K562 (cell line): ENCODE data around the gene AIG1.

Source experiments
- CEBPB ChIP-seq: fragments of 450-650 bp; IDR thresholded peaks from 2 replicates; pipeline ENCODE4 v1.6.1; 2016; ENCODE audit warnings: missing genetic modification characterization, missing compliant biosample characterization
- POLR2A ChIP-seq: fragments of 450-650 bp; conservative IDR thresholded peaks from 2 replicates; pipeline ENCODE4 v1.6.1; 2016
- RFX5 ChIP-seq: IDR thresholded peaks from 2 replicates; pipeline ENCODE4 v1.6.1; 2011; ENCODE audit warnings: low read depth, mild to moderate bottlenecking, improper control_type of control experiment, low read length
- SMARCE1 ChIP-seq: fragments of 450-650 bp; IDR thresholded peaks from 2 replicates; pipeline ENCODE4 v1.7.1; 2016; ENCODE audit warnings: mild to moderate bottlenecking
- SP2 ChIP-seq: IDR thresholded peaks from 2 replicates; pipeline ENCODE4 v1.6.1; 2011; ENCODE audit warnings: mild to moderate bottlenecking, low read depth, low read length, moderate library complexity; ENCODE audit not compliant: poor library complexity, severe bottlenecking; ENCODE audit errors: extremely low read depth
- TBP ChIP-seq: optimal IDR thresholded peaks from 2 replicates; pipeline ENCODE3; 2011; ENCODE audit warnings: low read depth, low read length, improper control_type of control experiment
- TEAD4 ChIP-seq, 2 experiments: sonication (generic) in 1 of 2; formaldehyde crosslinking in 1 of 2; IDR thresholded peaks; 2 replicates each; pipeline versions ENCODE4 v1.6.1 to v1.8.0; 2012 to 2022; ENCODE audit warnings: borderline replicate concordance in 1 of 2, inconsistent platforms in 1 of 2, low read length in 1 of 2, mild to moderate bottlenecking in 1 of 2, missing genetic modification reagents in 1 of 2
- TF ChIP-seq, protein P1 (sequence below): fragments of 200-800 bp; sonication (Bioruptor generic); IDR thresholded peaks from 2 replicates; pipeline ENCODE4 v1.6.1; 2017; ENCODE audit warnings: missing genetic modification characterization, missing compliant biosample characterization
- TF ChIP-seq, protein P2 (sequence below): fragments of 250-450 bp; sonication (Bioruptor Pico); IDR thresholded peaks from 2 replicates; pipeline ENCODE4 v1.4.0; 2020
- TF ChIP-seq, protein P3 (sequence below), 3 experiments: IDR thresholded peaks in 2 of 3; conservative IDR thresholded peaks in 1 of 3; 2 replicates each; pipeline ENCODE4 v1.5.1; 2011 to 2012; ENCODE audit warnings: low read length in 3 of 3, mild to moderate bottlenecking in 3 of 3, control low read depth in 2 of 3, improper control_type of control experiment in 1 of 3, inconsistent platforms in 1 of 3, low read depth in 1 of 3, mixed read lengths in 1 of 3, moderate library complexity in 1 of 3; ENCODE audit not compliant: insufficient read depth in 2 of 3
- TF ChIP-seq, protein P4 (sequence below): sonication (generic); formaldehyde crosslinking; IDR thresholded peaks from 2 replicates; pipeline ENCODE4 v1.9.0; 2022; ENCODE audit warnings: mild to moderate bottlenecking, missing genetic modification reagents
- TF ChIP-seq, protein P5 (sequence below): fragments of 450-650 bp; IDR thresholded peaks from 2 replicates; pipeline ENCODE4 v1.6.1; 2016

DNA sequence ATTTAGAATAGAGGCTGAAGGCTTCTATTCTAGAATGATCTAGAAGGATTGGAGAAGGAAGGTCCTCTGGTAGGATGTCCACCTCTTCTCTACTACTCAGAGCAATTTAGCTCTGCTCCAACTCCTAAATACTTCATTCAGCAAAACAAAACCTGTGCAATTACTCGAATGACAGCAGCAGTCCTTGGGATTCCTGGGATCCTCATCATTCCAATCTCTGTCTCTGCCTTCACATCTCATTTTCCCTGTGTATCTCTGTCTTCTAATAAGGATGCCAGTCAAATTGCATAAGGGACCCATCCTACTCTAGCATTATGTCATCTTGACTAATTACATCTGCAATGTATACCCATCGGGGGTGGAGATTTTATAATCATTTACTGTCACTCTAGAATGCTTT is 5.5 kb upstream of the AIG1 start:
- TF ChIP-seq, protein P1, sequence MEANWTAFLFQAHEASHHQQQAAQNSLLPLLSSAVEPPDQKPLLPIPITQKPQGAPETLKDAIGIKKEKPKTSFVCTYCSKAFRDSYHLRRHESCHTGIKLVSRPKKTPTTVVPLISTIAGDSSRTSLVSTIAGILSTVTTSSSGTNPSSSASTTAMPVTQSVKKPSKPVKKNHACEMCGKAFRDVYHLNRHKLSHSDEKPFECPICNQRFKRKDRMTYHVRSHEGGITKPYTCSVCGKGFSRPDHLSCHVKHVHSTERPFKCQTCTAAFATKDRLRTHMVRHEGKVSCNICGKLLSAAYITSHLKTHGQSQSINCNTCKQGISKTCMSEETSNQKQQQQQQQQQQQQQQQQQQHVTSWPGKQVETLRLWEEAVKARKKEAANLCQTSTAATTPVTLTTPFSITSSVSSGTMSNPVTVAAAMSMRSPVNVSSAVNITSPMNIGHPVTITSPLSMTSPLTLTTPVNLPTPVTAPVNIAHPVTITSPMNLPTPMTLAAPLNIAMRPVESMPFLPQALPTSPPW (CRISPR knock-in tag), result no peak
- TF ChIP-seq, protein P2, sequence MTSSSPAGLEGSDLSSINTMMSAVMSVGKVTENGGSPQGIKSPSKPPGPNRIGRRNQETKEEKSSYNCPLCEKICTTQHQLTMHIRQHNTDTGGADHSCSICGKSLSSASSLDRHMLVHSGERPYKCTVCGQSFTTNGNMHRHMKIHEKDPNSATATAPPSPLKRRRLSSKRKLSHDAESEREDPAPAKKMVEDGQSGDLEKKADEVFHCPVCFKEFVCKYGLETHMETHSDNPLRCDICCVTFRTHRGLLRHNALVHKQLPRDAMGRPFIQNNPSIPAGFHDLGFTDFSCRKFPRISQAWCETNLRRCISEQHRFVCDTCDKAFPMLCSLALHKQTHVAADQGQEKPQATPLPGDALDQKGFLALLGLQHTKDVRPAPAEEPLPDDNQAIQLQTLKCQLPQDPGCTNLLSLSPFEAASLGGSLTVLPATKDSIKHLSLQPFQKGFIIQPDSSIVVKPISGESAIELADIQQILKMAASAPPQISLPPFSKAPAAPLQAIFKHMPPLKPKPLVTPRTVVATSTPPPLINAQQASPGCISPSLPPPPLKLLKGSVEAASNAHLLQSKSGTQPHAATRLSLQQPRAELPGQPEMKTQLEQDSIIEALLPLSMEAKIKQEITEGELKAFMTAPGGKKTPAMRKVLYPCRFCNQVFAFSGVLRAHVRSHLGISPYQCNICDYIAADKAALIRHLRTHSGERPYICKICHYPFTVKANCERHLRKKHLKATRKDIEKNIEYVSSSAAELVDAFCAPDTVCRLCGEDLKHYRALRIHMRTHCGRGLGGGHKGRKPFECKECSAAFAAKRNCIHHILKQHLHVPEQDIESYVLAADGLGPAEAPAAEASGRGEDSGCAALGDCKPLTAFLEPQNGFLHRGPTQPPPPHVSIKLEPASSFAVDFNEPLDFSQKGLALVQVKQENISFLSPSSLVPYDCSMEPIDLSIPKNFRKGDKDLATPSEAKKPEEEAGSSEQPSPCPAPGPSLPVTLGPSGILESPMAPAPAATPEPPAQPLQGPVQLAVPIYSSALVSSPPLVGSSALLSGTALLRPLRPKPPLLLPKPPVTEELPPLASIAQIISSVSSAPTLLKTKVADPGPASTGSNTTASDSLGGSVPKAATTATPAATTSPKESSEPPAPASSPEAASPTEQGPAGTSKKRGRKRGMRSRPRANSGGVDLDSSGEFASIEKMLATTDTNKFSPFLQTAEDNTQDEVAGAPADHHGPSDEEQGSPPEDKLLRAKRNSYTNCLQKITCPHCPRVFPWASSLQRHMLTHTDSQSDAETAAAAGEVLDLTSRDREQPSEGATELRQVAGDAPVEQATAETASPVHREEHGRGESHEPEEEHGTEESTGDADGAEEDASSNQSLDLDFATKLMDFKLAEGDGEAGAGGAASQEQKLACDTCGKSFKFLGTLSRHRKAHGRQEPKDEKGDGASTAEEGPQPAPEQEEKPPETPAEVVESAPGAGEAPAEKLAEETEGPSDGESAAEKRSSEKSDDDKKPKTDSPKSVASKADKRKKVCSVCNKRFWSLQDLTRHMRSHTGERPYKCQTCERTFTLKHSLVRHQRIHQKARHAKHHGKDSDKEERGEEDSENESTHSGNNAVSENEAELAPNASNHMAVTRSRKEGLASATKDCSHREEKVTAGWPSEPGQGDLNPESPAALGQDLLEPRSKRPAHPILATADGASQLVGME, result no peak
- TF ChIP-seq, protein P3, sequence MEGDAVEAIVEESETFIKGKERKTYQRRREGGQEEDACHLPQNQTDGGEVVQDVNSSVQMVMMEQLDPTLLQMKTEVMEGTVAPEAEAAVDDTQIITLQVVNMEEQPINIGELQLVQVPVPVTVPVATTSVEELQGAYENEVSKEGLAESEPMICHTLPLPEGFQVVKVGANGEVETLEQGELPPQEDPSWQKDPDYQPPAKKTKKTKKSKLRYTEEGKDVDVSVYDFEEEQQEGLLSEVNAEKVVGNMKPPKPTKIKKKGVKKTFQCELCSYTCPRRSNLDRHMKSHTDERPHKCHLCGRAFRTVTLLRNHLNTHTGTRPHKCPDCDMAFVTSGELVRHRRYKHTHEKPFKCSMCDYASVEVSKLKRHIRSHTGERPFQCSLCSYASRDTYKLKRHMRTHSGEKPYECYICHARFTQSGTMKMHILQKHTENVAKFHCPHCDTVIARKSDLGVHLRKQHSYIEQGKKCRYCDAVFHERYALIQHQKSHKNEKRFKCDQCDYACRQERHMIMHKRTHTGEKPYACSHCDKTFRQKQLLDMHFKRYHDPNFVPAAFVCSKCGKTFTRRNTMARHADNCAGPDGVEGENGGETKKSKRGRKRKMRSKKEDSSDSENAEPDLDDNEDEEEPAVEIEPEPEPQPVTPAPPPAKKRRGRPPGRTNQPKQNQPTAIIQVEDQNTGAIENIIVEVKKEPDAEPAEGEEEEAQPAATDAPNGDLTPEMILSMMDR (IDR thresholded peaks at IDR 0.05 in 2 of 3, conservative IDR thresholded peaks at IDR 0.05 in 1 of 3; ENCODE audit: insufficient read depth in 2 of 3, low read depth in 1 of 3, low read length in 3 of 3), result no peak
- TF ChIP-seq RFX5 (no peak), CEBPB (tag) (no peak), TEAD4 (IDR thresholded peaks at IDR 0.05; ENCODE audit: low read length) (no peak), TEAD4 (CRISPR knock-in tag; IDR thresholded peaks at IDR 0.05; ENCODE audit: borderline replicate concordance) (no peak), SMARCE1 (no peak), POLR2A (no peak), TBP (no peak), SP2 (no peak)
- TF ChIP-seq, protein P4, sequence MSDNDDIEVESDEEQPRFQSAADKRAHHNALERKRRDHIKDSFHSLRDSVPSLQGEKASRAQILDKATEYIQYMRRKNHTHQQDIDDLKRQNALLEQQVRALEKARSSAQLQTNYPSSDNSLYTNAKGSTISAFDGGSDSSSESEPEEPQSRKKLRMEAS (CRISPR knock-in tag), result no peak
- TF ChIP-seq, protein P5, sequence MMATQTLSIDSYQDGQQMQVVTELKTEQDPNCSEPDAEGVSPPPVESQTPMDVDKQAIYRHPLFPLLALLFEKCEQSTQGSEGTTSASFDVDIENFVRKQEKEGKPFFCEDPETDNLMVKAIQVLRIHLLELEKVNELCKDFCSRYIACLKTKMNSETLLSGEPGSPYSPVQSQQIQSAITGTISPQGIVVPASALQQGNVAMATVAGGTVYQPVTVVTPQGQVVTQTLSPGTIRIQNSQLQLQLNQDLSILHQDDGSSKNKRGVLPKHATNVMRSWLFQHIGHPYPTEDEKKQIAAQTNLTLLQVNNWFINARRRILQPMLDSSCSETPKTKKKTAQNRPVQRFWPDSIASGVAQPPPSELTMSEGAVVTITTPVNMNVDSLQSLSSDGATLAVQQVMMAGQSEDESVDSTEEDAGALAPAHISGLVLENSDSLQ, result no peak
